Adrenal gland (tissue), 5 donors: ENCODE results near the gene UNC93A.

Experiments used
- CTCF ChIP-seq, 6 experiments: fragments of 450-650 bp in 4 of 6; fragments of 200-600 bp in 2 of 6; sonication (generic) in 1 of 6; IDR thresholded peaks; 1 replicate in 5 of 6; 2 replicates in 1 of 6; pipeline versions ENCODE4 v1.5.1 to v1.8.0; 2016 to 2021; ENCODE audit warnings: antibody characterized with exemption in 6 of 6, mild to moderate bottlenecking in 2 of 6, moderate library complexity in 1 of 6
- POLR2A ChIP-seq, 2 donors: fragments of 450-650 bp; IDR thresholded peaks; one replicate each; pipeline ENCODE4 v1.6.1; 2017; ENCODE audit warnings: antibody characterized with exemption in 2 of 2, mild to moderate bottlenecking in 2 of 2, moderate library complexity in 1 of 2
- donor health status: DM: no; HTN: no; CAD: no.

- TF ChIP-seq POLR2A (IDR thresholded peaks at IDR 0.05) (no peak), CTCF (IDR thresholded peaks at IDR 0.05) (no peak)
Observed at GRCh38 chr6:167327391-167327790, 36.3 kb downstream of the UNC93A start.
